ENCODE data around the gene SHOC1.
"Not testable (repeated sequence)": the region's sequence is repeated elsewhere in the genome, so short reads cannot be mapped to it uniquely, and the experiment has no call there.

The SHOC1 gene

GRCh38 chr9:111804636-111805035 lies 9.9 kb upstream of the SHOC1 start:
- DNase-seq, result no peak

- DNase-seq, result peak in 1 of 5 experiments; percentile 11
Observed at GRCh38 chr9:111803924-111804323, 9.2 kb upstream of the SHOC1 start.

GRCh38 chr9:111799915-111800526 lies 5.3 kb upstream of the SHOC1 start:
- no peak for DNase-seq

GRCh38 chr9:111799506-111799905 lies 4.8 kb upstream of the SHOC1 start:
- no peak for DNase-seq

GRCh38 chr9:111798786-111799185 lies 4.0 kb upstream of the SHOC1 start:
- no peak for DNase-seq

- DNase-seq, result no peak
Observed at GRCh38 chr9:111795557-111795839, 761 bp upstream of the SHOC1 start.

- not testable (repeated sequence) for DNase-seq
Observed at GRCh38 chr9:111791821-111792220, 2.9 kb downstream of the SHOC1 start.

GRCh38 chr9:111789881-111790280 lies 4.9 kb downstream of the SHOC1 start:
- DNase-seq, result no peak

GRCh38 chr9:111783857-111784256 lies 10.9 kb downstream of the SHOC1 start:
- DNase-seq, result no peak

GRCh38 chr9:111783424-111783823 lies 11.3 kb downstream of the SHOC1 start:
- no peak for DNase-seq

- no peak for DNase-seq
Observed at GRCh38 chr9:111766066-111766465, 28.7 kb downstream of the SHOC1 start.

- DNase-seq, result no peak
Observed at GRCh38 chr9:111762556-111762955, 32.2 kb downstream of the SHOC1 start.

- peak in 2 of 5 experiments; percentile 38 to 69 for DNase-seq
Observed at GRCh38 chr9:111759762-111760639, 34.7 kb downstream of the SHOC1 start.

GRCh38 chr9:111754800-111755199 lies 39.9 kb downstream of the SHOC1 start:
- no peak for DNase-seq

GRCh38 chr9:111752455-111752854 lies 42.3 kb downstream of the SHOC1 start:
- no peak for DNase-seq
